ENCODE measurements around the gene NOXA1.

NOXA1 gene

GRCh38 chr9:137427454-137428310 is 4.5 kb downstream of the NOXA1 start:
- DNase-seq, result no peak

- no peak for DNase-seq
Observed at GRCh38 chr9:137428311-137428630, 5.1 kb downstream of the NOXA1 start.

GRCh38 chr9:137428841-137429545 is 5.8 kb downstream of the NOXA1 start:
- no peak for DNase-seq

DNA sequence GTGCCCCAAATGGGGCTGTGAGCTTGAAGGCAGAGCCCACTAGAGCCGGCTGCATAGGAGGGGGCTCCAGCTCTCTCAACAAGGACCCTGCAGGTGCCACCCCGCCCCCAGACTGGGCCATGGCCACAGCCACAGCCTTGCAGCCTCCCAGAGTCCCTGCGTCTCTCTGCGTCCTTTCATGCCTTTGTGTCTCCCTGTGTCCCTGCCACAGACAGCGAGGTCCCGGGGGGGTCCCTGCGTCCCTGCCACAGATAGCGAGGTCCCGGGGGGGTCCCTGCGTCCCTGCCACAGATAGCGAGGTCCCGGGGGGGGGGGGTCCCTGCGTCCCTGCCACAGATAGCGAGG is 6.3 kb downstream of the NOXA1 start:
- no peak for DNase-seq

- no peak for DNase-seq
Observed at GRCh38 chr9:137429974-137430722, 7.0 kb downstream of the NOXA1 start.

DNA sequence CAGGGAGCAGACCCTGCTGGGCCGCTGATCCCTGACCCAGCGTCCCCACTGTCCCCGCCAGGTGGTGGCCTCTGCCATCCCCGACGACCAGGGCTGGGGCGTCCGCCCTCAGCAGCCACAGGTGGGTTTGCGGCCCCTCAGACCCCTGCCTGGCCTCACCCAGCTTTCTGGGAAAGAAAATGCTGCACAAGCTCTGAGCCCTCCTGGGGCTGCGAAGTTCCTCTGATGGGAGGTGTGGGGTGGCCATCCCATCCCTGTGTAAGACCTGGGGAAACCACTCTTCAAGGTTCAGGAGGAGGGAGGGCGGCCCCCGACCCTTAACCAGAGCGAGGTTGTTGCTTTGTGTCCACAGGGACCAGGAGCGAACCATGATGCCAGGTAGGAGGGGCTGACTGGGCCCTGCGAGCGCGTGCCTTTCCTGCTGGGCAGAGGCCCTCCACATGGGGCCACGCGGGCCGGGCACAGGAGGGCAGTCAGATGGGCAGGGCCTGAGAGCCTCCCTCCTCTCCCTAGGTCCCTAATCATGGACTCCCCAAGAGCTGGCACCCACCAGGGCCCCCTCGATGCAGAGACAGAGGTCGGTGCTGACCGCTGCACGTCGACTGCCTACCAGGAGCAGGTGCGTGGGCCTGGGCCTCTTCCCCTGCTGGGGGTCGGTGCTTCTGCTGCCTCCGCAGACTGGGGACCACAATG is 7.7 kb downstream of the NOXA1 start:
- no peak for DNase-seq

- DNase-seq, result no peak
Observed at GRCh38 chr9:137431416-137431931, 8.3 kb downstream of the NOXA1 start.

- no peak for DNase-seq
Observed at GRCh38 chr9:137432687-137433348, 9.6 kb downstream of the NOXA1 start.

DNA sequence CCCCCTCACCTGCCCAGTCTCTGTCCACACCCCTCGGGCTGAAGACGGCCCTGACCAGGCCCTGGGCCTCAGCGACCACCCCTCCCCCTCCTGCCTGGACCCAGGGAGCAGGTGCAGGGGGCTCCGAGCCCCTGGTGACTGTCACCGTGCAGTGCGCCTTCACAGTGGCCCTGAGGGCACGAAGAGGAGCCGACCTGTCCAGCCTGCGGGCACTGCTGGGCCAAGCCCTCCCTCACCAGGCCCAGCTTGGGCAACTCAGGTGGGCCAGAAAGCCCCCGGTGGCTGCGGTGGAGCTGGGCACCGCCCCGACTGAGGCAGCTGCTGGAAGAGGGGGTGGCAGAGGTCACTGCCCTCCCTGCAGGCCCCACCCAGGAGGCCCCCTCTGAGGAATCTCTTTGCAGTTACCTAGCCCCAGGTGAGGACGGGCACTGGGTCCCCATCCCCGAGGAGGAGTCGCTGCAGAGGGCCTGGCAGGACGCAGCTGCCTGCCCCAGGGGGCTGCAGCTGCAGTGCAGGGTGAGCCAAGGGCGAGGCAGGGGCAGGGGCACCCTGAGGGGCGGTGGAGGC is 10.2 kb downstream of the NOXA1 start:
- no peak for DNase-seq

DNA sequence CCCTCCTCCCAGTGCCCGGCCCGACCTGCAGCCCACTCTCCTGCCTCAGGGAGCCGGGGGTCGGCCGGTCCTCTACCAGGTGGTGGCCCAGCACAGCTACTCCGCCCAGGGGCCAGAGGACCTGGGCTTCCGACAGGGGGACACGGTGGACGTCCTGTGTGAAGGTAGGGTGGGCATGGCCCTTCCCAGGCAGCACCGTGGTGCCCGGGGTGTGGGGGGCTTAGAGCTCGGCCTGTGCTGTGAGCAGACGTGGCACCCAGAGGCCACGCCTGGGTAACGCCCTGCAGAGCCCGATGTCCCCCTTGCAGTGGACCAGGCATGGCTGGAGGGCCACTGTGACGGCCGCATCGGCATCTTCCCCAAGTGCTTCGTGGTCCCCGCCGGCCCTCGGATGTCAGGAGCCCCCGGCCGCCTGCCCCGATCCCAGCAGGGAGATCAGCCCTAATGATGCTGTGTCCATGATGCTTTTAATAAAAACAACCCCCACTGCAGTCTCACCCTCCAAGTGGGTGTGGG is 10.8 kb downstream of the NOXA1 start:
- DNase-seq, result no peak

- no peak for DNase-seq
Observed at GRCh38 chr9:137434498-137435380, 11.5 kb downstream of the NOXA1 start.

GRCh38 chr9:137435381-137435891 is 12.2 kb downstream of the NOXA1 start:
- DNase-seq, result no peak

- no peak for DNase-seq
Observed at GRCh38 chr9:137435980-137436760, 13.0 kb downstream of the NOXA1 start.

DNA sequence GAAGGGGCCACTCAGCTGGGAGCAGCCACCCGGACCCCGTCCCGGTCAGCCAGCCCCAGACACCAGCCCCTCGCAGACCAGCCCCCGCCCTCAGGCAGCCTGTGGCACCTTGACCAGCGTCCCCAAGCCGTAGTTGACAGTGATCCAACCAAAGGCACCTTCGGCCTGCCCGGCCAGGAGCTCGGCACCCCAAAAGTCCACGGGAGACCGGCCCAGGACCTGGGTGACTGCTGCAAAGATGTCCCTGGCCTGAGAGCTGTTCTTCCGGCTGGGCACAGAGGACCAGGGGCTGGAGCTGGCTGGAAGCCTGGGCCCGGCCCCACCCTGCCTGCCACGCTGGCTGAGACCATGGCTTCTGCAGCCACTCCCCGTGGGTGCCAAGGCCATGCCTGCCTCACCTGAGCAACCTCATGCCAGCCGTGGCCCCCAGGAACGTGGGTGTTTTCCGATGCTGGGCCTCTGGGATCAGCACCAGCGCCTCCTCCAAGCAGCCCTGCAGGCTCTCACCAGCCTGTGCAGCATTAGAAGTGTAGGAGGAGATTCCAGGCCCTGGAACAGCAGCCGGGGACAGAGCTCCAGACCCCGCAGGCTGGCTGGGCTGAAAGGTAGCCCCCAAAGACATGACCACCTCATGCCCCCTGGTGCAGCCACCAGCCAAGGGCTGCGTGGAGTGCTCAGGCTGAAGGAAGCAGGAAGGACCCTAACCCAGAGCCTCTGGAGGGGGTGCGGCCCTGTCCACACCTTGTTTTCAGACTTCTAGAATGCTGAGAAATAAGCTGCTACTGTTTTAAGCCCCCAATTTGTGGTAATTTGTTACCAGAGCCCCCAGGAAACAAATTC is 13.8 kb downstream of the NOXA1 start:
- DNase-seq, result no peak

DNA sequence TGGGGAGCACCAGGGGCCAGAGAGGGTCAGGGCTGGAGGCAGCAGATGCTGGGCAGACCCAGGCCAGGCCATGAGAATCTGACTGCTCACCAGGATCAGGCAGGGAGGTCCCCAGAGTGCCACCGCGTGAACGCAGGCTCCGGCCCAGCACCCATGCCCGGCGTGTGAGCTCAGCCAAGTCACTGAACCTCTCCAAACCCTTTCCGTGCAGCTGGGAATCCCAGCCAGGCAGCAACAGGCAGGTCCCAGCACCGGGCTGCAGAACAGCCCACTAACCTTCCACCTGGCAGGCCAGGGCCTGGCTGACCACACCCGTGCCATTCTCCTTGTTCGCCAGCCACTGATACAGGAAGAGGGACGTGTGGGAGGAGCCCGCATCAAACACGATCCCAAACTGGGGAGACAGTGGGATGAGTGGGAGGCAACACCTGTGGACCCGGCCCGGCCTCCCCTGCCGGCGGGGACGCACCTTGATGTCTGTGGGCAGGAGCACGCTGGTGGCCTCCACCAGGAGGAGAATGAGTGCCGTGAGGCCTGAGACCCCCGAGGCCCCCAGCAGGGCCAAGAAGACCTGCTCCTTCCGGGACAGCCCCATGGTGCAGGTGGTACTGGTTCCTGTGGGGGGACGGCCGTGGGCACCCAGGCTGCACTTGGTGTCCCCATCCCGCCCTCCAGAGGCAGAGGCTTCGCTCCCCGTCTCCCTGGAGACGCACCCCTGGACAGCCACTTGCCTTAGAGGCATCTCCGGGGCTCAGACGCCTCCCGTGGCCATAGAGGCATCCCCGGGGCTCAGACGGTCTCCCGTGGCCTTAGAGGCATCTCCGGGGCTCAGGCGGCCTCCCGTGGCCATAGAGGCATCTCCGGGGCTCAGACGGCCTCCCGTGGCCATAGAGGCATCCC is 14.7 kb downstream of the NOXA1 start:
- DNase-seq, result no peak

DNA sequence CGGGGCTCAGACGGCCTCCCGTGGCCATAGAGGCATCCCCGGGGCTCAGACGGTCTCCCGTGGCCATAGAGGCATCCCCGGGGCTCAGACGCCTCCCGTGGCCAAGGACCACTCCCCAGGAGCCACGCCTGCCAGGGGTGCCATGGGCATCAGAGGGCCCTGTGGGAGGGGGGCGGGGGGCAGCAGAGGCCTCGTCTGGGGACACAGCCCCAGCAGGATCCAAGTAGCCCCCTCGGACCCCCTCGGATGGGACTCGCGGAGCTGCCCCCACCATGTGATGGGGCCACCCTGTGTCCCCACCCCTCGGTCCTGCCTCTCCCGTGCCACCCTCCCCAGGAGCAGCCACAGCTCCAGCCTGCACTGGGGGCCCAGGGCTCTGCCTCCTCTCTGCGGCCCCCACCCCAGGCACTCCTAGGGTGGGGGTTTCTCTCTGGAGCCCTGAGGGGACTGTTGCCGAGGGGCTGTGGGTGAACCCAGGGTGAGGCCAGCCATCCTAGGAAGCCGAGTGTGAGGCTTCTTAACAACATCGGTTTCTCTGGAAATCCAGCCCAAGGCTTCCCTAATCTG is 15.5 kb downstream of the NOXA1 start:
- DNase-seq, result no peak

GRCh38 chr9:137439158-137439714 is 16.0 kb downstream of the NOXA1 start:
- DNase-seq, result no peak
